Measurements from ENCODE around the gene NANOS3.

Gene NANOS3

GRCh38 chr19:13896227-13896626 lies 19.3 kb downstream of the NANOS3 start:
- Histone ChIP-seq H3F3A (ENCODE audit: control insufficient read depth, insufficient read depth) (no peaks in the 10 kb centered on the region), H3K4me3 (ENCODE audit: low read length) (no peak overlapping the region), H3K79me2 (ENCODE audit: control insufficient read depth, low read length) (no peaks in the 10 kb centered on the region), H4K20me1 (ENCODE audit: control insufficient read depth, insufficient read depth, low read depth, low read length) (no peaks in the 10 kb centered on the region), H3K9me2 (replicated peaks; ENCODE audit: control insufficient read depth, low read length) (no peaks in the 10 kb centered on the region), H3K27ac (ENCODE audit: low read depth, low read length) (no peak overlapping the region), H3K27me3 (ENCODE audit: control insufficient read depth, low read length) (no peaks in the 10 kb centered on the region), H3K36me3 (ENCODE audit: control insufficient read depth, low read length) (no peaks in the 10 kb centered on the region), H3K4me1 (ENCODE audit: control insufficient read depth, low read length) (no peaks in the 10 kb centered on the region), H3K4me2 (ENCODE audit: low read length) (no peak overlapping the region), H3K9me3 (ENCODE audit: control insufficient read depth, insufficient read depth, low read length) (no peaks in the 10 kb centered on the region)
- no peak for TF ChIP-seq CTCF (IDR thresholded peaks at IDR 0.05; ENCODE audit: low read depth, low read length, poor library complexity, severe bottlenecking)
- no peak for TF ChIP-seq EZH2phosphoT487 (IDR thresholded peaks at IDR 0.05; ENCODE audit: borderline replicate concordance, low read length)

GRCh38 chr19:13899393-13899792 lies 22.5 kb downstream of the NANOS3 start:
- H3K4me2 ChIP-seq (ENCODE audit: low read length): no peak overlapping the region
- H3K4me3 ChIP-seq (ENCODE audit: low read length): no peak overlapping the region
- no peak overlapping the region for H3K27ac ChIP-seq (ENCODE audit: low read depth, low read length)

GRCh38 chr19:13899912-13900584 lies 23.1 kb downstream of the NANOS3 start:
- no peak for TF ChIP-seq CTCF (IDR thresholded peaks at IDR 0.05; ENCODE audit: low read depth, low read length, poor library complexity, severe bottlenecking)
- no peak for TF ChIP-seq EZH2phosphoT487 (IDR thresholded peaks at IDR 0.05; ENCODE audit: borderline replicate concordance, low read length)
- Histone ChIP-seq H3K27me3 (ENCODE audit: control insufficient read depth, low read length) (no peaks in the 10 kb centered on the region), H3K4me1 (ENCODE audit: control insufficient read depth, low read length) (peaks cover 12% of the 10 kb centered on the region), H3F3A (ENCODE audit: control insufficient read depth, insufficient read depth) (no peaks in the 10 kb centered on the region), H3K4me3 (ENCODE audit: low read length) (no peak overlapping the region), H3K4me2 (ENCODE audit: low read length) (no peak overlapping the region), H3K36me3 (ENCODE audit: control insufficient read depth, low read length) (no peaks in the 10 kb centered on the region), H3K79me2 (ENCODE audit: control insufficient read depth, low read length) (no peaks in the 10 kb centered on the region), H3K27ac (ENCODE audit: low read depth, low read length) (no peak overlapping the region), H4K20me1 (ENCODE audit: control insufficient read depth, insufficient read depth, low read depth, low read length) (no peaks in the 10 kb centered on the region), H3K9me3 (ENCODE audit: control insufficient read depth, insufficient read depth, low read length) (no peaks in the 10 kb centered on the region), H3K9me2 (replicated peaks; ENCODE audit: control insufficient read depth, low read length) (no peaks in the 10 kb centered on the region)

More at GRCh38 chr19:13899393-13899792, 22.5 kb downstream of the NANOS3 start:
- Histone ChIP-seq H3K36me3 (ENCODE audit: control insufficient read depth, low read length) (no peaks in the 10 kb centered on the region), H3K9me3 (ENCODE audit: control insufficient read depth, insufficient read depth, low read length) (no peaks in the 10 kb centered on the region), H3K79me2 (ENCODE audit: control insufficient read depth, low read length) (no peaks in the 10 kb centered on the region), H3K27me3 (ENCODE audit: control insufficient read depth, low read length) (no peaks in the 10 kb centered on the region), H3K4me1 (ENCODE audit: control insufficient read depth, low read length) (peaks cover 12% of the 10 kb centered on the region), H4K20me1 (ENCODE audit: control insufficient read depth, insufficient read depth, low read depth, low read length) (no peaks in the 10 kb centered on the region), H3K9me2 (replicated peaks; ENCODE audit: control insufficient read depth, low read length) (no peaks in the 10 kb centered on the region), H3F3A (ENCODE audit: control insufficient read depth, insufficient read depth) (no peaks in the 10 kb centered on the region)
- TF ChIP-seq EZH2phosphoT487 (IDR thresholded peaks at IDR 0.05; ENCODE audit: borderline replicate concordance, low read length) (no peak), CTCF (IDR thresholded peaks at IDR 0.05; ENCODE audit: low read depth, low read length, poor library complexity, severe bottlenecking) (no peak)

Data from DOHH2 (cell line).